ENCODE data around the gene LRCH3.

GRCh38 chr3:197795200-197795599 is 4.1 kb downstream of the LRCH3 start:
- TF ChIP-seq CTCF (IDR thresholded peaks at IDR 0.05; ENCODE audit: low read depth, low read length), result no peak
- TF ChIP-seq POLR2A (IDR thresholded peaks at IDR 0.05; ENCODE audit: extremely low read depth, insufficient read length), result no peak
- no peak for TF ChIP-seq MAX (IDR thresholded peaks at IDR 0.05; ENCODE audit: low read depth, low read length)
